ENCODE data around the gene EP400.

EP400 gene

GRCh38 chr12:132063491-132063890, 113.7 kb downstream of the EP400 start:
- in situ Hi-C loops (cut with MboI; ENCODE audit: low pct_unique_long_range_greater_than_20kb, low sequenced_read_pairs, unreplicated experiment) = no loop called here
- TF ChIP-seq CTCF (IDR thresholded peaks at IDR 0.05; ENCODE audit: extremely low read depth, insufficient read depth, missing control alignments) = no peak
- no peak for DNase-seq (ENCODE audit: low spot score)

GRCh38 chr12:132064631-132065030, 114.9 kb downstream of the EP400 start:
- DNase-seq (ENCODE audit: low spot score) = no peak
- in situ Hi-C loops (cut with MboI; ENCODE audit: low pct_unique_long_range_greater_than_20kb, low sequenced_read_pairs, unreplicated experiment) = no loop called here
- TF ChIP-seq CTCF (IDR thresholded peaks at IDR 0.05; ENCODE audit: extremely low read depth, insufficient read depth, missing control alignments) = no peak

- DNase-seq (ENCODE audit: low spot score) = no peak
- no peak for TF ChIP-seq CTCF (IDR thresholded peaks at IDR 0.05; ENCODE audit: extremely low read depth, insufficient read depth, missing control alignments)
- in situ Hi-C loops (cut with MboI; ENCODE audit: low pct_unique_long_range_greater_than_20kb, low sequenced_read_pairs, unreplicated experiment) = no loop called here
Observed at GRCh38 chr12:132065203-132065602, 115.5 kb downstream of the EP400 start.

GRCh38 chr12:132065609-132066344, 116.0 kb downstream of the EP400 start:
- in situ Hi-C loops (cut with MboI; ENCODE audit: low pct_unique_long_range_greater_than_20kb, low sequenced_read_pairs, unreplicated experiment) = no loop called here
- DNase-seq (ENCODE audit: low spot score) = peak; percentile 48
- TF ChIP-seq CTCF (IDR thresholded peaks at IDR 0.05; ENCODE audit: extremely low read depth, insufficient read depth, missing control alignments) = no peak

- TF ChIP-seq CTCF (IDR thresholded peaks at IDR 0.05; ENCODE audit: extremely low read depth, insufficient read depth, missing control alignments) = no peak
- peak; percentile 73 for DNase-seq (ENCODE audit: low spot score)
- in situ Hi-C loops (cut with MboI; ENCODE audit: low pct_unique_long_range_greater_than_20kb, low sequenced_read_pairs, unreplicated experiment) = no loop called here
Observed at GRCh38 chr12:132066345-132066685, 116.6 kb downstream of the EP400 start.

- in situ Hi-C loops (cut with MboI; ENCODE audit: low pct_unique_long_range_greater_than_20kb, low sequenced_read_pairs, unreplicated experiment) = no loop called here
- no peak for DNase-seq (ENCODE audit: low spot score)
- TF ChIP-seq CTCF (IDR thresholded peaks at IDR 0.05; ENCODE audit: extremely low read depth, insufficient read depth, missing control alignments) = no peak
Observed at GRCh38 chr12:132066749-132067148, 117.0 kb downstream of the EP400 start.
